ENCODE results near the gene SLX4IP. TPM values are rescaled to one million over a fixed set of nuclear protein-coding genes. Genes with fewer than 3 reads are reported as not detected.
A peak's percentile ranks its signal among the peaks of the same experiment; 100 is the strongest.

The SLX4IP gene
- total RNA-seq, 3 donors from 2014 or later, result 5.7 to 9.7 (median 7.7) TPM

- intact Hi-C loops (cut with DNase I, micrococcal nuclease), result loop anchor here in 1 of 2 donors (10.0 kb wide), 1 partner anchor 75 kb away; no protein-coding TSS in a partner anchor
- Histone ChIP-seq H3K4me3 (no peak overlapping the region), H3K36me3 (ENCODE audit: low read depth) (no peaks in the 10 kb centered on the region), H3K4me1 (ENCODE audit: low read depth) (peaks cover 3% of the 10 kb centered on the region), H3K9me3 (no peaks in the 10 kb centered on the region)
- no peak for DNase-seq
- no peak for ATAC-seq
- TF ChIP-seq, protein P1, sequence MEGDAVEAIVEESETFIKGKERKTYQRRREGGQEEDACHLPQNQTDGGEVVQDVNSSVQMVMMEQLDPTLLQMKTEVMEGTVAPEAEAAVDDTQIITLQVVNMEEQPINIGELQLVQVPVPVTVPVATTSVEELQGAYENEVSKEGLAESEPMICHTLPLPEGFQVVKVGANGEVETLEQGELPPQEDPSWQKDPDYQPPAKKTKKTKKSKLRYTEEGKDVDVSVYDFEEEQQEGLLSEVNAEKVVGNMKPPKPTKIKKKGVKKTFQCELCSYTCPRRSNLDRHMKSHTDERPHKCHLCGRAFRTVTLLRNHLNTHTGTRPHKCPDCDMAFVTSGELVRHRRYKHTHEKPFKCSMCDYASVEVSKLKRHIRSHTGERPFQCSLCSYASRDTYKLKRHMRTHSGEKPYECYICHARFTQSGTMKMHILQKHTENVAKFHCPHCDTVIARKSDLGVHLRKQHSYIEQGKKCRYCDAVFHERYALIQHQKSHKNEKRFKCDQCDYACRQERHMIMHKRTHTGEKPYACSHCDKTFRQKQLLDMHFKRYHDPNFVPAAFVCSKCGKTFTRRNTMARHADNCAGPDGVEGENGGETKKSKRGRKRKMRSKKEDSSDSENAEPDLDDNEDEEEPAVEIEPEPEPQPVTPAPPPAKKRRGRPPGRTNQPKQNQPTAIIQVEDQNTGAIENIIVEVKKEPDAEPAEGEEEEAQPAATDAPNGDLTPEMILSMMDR (IDR thresholded peaks at IDR 0.05), result no peak
Observed at GRCh38 chr20:10539818-10540553, 104.9 kb downstream of the SLX4IP start.

- peak; percentile 80 for ATAC-seq
- no peak overlapping the region for H3K4me3 ChIP-seq
- no peaks in the 10 kb centered on the region for H3K36me3 ChIP-seq (ENCODE audit: low read depth)
- no peak for DNase-seq
- no peaks in the 10 kb centered on the region for H3K9me3 ChIP-seq
- H3K4me1 ChIP-seq (ENCODE audit: low read depth), result peaks cover 3% of the 10 kb centered on the region
- intact Hi-C loops (cut with DNase I, micrococcal nuclease), result loop anchor here in 1 of 2 donors (10.0 kb wide), 1 partner anchor 76 kb away; no protein-coding TSS in a partner anchor
- TF ChIP-seq, protein P1 (IDR thresholded peaks at IDR 0.05), result no peak
Observed at GRCh38 chr20:10540636-10541493, 105.8 kb downstream of the SLX4IP start.

- H3K36me3 ChIP-seq (ENCODE audit: low read depth), result no peaks in the 10 kb centered on the region
- DNase-seq (no peak), ATAC-seq (peak; percentile 34)
- intact Hi-C loops (cut with DNase I, micrococcal nuclease), result loop anchor here in 1 of 2 donors (10.0 kb wide), 1 partner anchor 77 kb away; no protein-coding TSS in a partner anchor
- H3K4me3 ChIP-seq, result no peak overlapping the region
- no peaks in the 10 kb centered on the region for H3K9me3 ChIP-seq
- peaks cover 3% of the 10 kb centered on the region for H3K4me1 ChIP-seq (ENCODE audit: low read depth)
- TF ChIP-seq, protein P1 (IDR thresholded peaks at IDR 0.05), result no peak
Observed at GRCh38 chr20:10541668-10542411, 106.7 kb downstream of the SLX4IP start.

DNA sequence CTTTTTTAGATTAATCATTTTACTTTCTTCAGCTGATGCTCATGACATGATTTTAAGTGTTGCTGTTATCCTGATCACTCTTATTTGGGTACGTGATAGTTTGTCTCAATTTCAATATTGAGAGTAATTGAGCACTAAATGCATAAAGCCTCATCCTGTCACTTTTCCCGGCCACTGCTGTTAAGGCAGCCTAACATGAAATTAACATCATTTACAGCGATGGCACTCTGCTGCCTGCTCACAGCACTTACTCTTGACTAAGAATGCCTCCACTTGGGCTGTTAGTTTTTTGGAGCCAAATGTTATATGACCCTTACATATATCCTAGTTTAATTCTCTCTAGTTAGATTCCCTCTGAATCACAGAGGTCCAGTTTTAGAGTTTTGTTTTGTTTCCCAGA, 107.3 kb downstream of the SLX4IP start:
- TF ChIP-seq, protein P1 (IDR thresholded peaks at IDR 0.05), result no peak
- intact Hi-C loops (cut with DNase I, micrococcal nuclease), result loop anchor here in 1 of 2 donors (10.0 kb wide), 1 partner anchor 78 kb away; no protein-coding TSS in a partner anchor
- ATAC-seq, result no peak
- no peak overlapping the region for H3K4me3 ChIP-seq
- no peaks in the 10 kb centered on the region for H3K36me3 ChIP-seq (ENCODE audit: low read depth)
- H3K4me1 ChIP-seq (ENCODE audit: low read depth), result peaks cover 3% of the 10 kb centered on the region
- no peak for DNase-seq
- no peaks in the 10 kb centered on the region for H3K9me3 ChIP-seq

- no peak overlapping the region for H3K4me3 ChIP-seq
- intact Hi-C loops (cut with DNase I, micrococcal nuclease), result loop anchor here in 1 of 2 donors (10.0 kb wide), 1 partner anchor 79 kb away; no protein-coding TSS in a partner anchor
- TF ChIP-seq, protein P1 (IDR thresholded peaks at IDR 0.05), result no peak
- no peaks in the 10 kb centered on the region for H3K36me3 ChIP-seq (ENCODE audit: low read depth)
- no peaks in the 10 kb centered on the region for H3K9me3 ChIP-seq
- DNase-seq (no peak), ATAC-seq (no peak)
- H3K4me1 ChIP-seq (ENCODE audit: low read depth), result peaks cover 3% of the 10 kb centered on the region
Observed at GRCh38 chr20:10543480-10543879, 108.4 kb downstream of the SLX4IP start.

Data from mucosa of descending colon (tissue), 3 donors.